Mucosa of gallbladder (tissue), 1 donor: Measurements from ENCODE around the gene ICAM1. TPM values are rescaled to one million over a fixed set of nuclear protein-coding genes. Genes with fewer than 3 reads are reported as not detected.
"Not testable (repeated sequence)": the region's sequence is repeated elsewhere in the genome, so short reads cannot be mapped to it uniquely, and the experiment has no call there.

Experiments
- DNase-seq: peaks from one replicate; pipeline ENCODE4 v3.0.0-alpha.2; 2020; ENCODE audit warnings: low spot score
- total RNA-seq: library from RNA; stranded (reverse); gene quantifications from one replicate; pipeline ENCODE4 v1.2.1, GENCODE V29; 2021
- donor health status: DM: no; HTN: no; CAD: no.

Gene ICAM1
- total RNA-seq, 1 donor from 2014 or later, result 8.5 TPM

GRCh38 chr19:10241826-10242449, 29.0 kb upstream of the ICAM1 start:
- not testable (repeated sequence) for DNase-seq

- DNase-seq, result no peak
Observed at GRCh38 chr19:10243606-10244005, 27.3 kb upstream of the ICAM1 start.

- no peak for DNase-seq
Observed at GRCh38 chr19:10245189-10245939, 25.6 kb upstream of the ICAM1 start.

- no peak for DNase-seq
Observed at GRCh38 chr19:10246511-10246910, 24.4 kb upstream of the ICAM1 start.

- DNase-seq, result peak; percentile 97
Observed at GRCh38 chr19:10251792-10252694, 18.9 kb upstream of the ICAM1 start, which contains the start of gene MRPL4. TSS of gene MRPL4 (plus strand) at chr19:10252214. CDS start at chr19:10252254, 40 bp downstream.

GRCh38 chr19:10252707-10253106, 18.2 kb upstream of the ICAM1 start:
- DNase-seq, result no peak

- DNase-seq, result no peak
Observed at GRCh38 chr19:10254244-10254643, 16.7 kb upstream of the ICAM1 start.

GRCh38 chr19:10255358-10255757, 15.6 kb upstream of the ICAM1 start:
- no peak for DNase-seq

GRCh38 chr19:10256551-10256950, 14.4 kb upstream of the ICAM1 start:
- DNase-seq, result no peak

- no peak for DNase-seq
Observed at GRCh38 chr19:10256970-10257615, 13.8 kb upstream of the ICAM1 start.

GRCh38 chr19:10258080-10258710, 12.7 kb upstream of the ICAM1 start:
- no peak for DNase-seq

- peak; percentile 84 for DNase-seq
Observed at GRCh38 chr19:10259162-10259905, 11.6 kb upstream of the ICAM1 start.

GRCh38 chr19:10260141-10260584, 10.8 kb upstream of the ICAM1 start:
- no peak for DNase-seq

- DNase-seq, result no peak
Observed at GRCh38 chr19:10262771-10263170, 8.1 kb upstream of the ICAM1 start.

- no peak for DNase-seq
Observed at GRCh38 chr19:10266706-10267105, 4.2 kb upstream of the ICAM1 start.

GRCh38 chr19:10268071-10268470, 2.8 kb upstream of the ICAM1 start:
- DNase-seq, result no peak

GRCh38 chr19:10269333-10270179, 1.4 kb upstream of the ICAM1 start:
- peak; percentile 87 for DNase-seq

GRCh38 chr19:10270180-10270615, 722 bp upstream of the ICAM1 start:
- DNase-seq, result peak; percentile 70

- DNase-seq, result no peak
Observed at GRCh38 chr19:10271543-10272086, 695 bp downstream of the ICAM1 start.
